ENCODE measurements around the gene COL5A1.

Gene COL5A1

DNA sequence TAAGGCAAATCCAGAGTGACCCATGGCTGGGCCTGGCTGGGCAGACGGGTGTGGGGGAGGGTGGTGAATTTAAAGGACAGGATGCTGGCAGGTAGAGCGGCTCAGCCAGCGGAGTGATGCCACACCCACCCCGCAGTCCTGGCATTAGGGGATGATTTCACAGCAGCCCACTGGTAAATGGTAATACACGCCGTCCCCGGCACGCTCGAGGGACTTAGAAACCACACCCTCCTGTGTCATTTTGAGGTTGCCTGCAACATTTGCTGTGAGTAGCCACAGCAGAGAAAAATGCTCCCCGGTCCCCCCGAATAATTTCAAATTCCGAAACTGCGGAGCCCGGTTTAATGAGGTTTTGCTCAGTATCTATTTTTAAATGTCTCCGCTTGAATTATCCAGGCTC, 167.7 kb downstream of the COL5A1 start:
- Histone ChIP-seq H3K4me3 (ENCODE audit: low read length) (no peak overlapping the region), H3K9me3 (ENCODE audit: control insufficient read depth, low read length) (no peaks in the 10 kb centered on the region), H3K4me1 (ENCODE audit: control insufficient read depth, insufficient read depth, low read length) (no peaks in the 10 kb centered on the region), H3K36me3 (ENCODE audit: control insufficient read depth, insufficient read depth, low read length) (no peaks in the 10 kb centered on the region), H3K9ac (ENCODE audit: low read length) (no peak overlapping the region), H3K27me3 (ENCODE audit: control insufficient read depth, insufficient read depth, low read length) (no peaks in the 10 kb centered on the region)

DNA sequence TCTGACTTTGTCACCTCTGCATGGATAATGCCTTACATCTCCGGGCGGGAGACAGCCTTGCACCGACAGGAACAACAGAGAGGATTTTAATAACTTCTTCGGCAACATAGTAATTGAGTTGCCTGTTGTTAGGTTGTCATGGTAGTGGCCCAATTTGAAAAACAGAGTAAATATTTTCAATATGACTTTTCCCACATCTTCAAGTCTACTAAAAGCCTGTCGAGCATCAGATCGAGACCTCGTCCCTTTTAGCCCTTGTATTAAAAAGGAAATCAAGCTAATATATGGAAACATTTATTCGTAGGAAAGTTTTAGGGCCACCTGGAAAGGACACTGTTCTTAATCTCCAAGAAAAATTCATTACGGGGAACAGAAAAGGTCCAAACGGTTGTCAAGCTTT, 168.2 kb downstream of the COL5A1 start:
- H3K4me1 ChIP-seq (ENCODE audit: control insufficient read depth, insufficient read depth, low read length): no peaks in the 10 kb centered on the region
- H3K9me3 ChIP-seq (ENCODE audit: control insufficient read depth, low read length): no peaks in the 10 kb centered on the region
- H3K36me3 ChIP-seq (ENCODE audit: control insufficient read depth, insufficient read depth, low read length): no peaks in the 10 kb centered on the region
- H3K27me3 ChIP-seq (ENCODE audit: control insufficient read depth, insufficient read depth, low read length): no peaks in the 10 kb centered on the region
- no peak overlapping the region for H3K9ac ChIP-seq (ENCODE audit: low read length)
- H3K4me3 ChIP-seq (ENCODE audit: low read length): no peak overlapping the region

- no peaks in the 10 kb centered on the region for H3K36me3 ChIP-seq (ENCODE audit: control insufficient read depth, insufficient read depth, low read length)
- no peaks in the 10 kb centered on the region for H3K27me3 ChIP-seq (ENCODE audit: control insufficient read depth, insufficient read depth, low read length)
- no peak overlapping the region for H3K4me3 ChIP-seq (ENCODE audit: low read length)
- no peaks in the 10 kb centered on the region for H3K9me3 ChIP-seq (ENCODE audit: control insufficient read depth, low read length)
- no peak overlapping the region for H3K9ac ChIP-seq (ENCODE audit: low read length)
- H3K4me1 ChIP-seq (ENCODE audit: control insufficient read depth, insufficient read depth, low read length): no peaks in the 10 kb centered on the region
Observed at GRCh38 chr9:134811079-134811672, 169.6 kb downstream of the COL5A1 start.

DNA sequence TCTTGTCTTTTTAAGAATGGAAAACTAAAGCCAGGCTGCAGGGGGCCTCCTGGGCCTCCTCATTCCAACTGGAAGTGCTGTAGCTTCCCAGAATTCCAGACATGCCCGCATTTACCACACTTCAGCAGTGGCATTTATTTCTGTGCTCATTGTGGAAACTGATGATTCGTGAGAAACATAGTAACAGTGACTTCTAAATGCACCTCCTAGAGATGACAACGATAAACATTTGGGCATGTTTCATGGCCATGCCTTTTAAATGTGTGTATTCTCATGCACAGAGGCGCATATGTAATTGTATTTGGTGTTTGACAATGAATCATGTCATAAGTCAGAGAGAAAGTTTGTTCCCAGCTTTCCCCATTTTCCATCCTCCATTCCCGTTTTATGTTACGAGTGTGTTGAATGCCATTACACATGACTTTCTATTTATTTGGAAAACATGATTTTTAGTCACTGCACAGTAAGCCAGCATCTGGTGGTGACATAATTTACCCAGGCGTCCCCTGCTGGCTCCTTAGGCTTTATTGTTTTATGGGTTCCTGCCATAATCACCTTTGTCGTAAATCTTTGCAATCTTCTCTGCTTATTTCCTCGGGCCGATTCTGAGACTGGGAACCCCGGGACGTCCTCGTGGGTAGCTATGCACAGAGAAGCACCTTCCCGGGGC, 170.2 kb downstream of the COL5A1 start:
- H3K36me3 ChIP-seq (ENCODE audit: control insufficient read depth, insufficient read depth, low read length): no peaks in the 10 kb centered on the region
- H3K27me3 ChIP-seq (ENCODE audit: control insufficient read depth, insufficient read depth, low read length): no peaks in the 10 kb centered on the region
- H3K4me1 ChIP-seq (ENCODE audit: control insufficient read depth, insufficient read depth, low read length): no peaks in the 10 kb centered on the region
- no peak overlapping the region for H3K4me3 ChIP-seq (ENCODE audit: low read length)
- H3K9ac ChIP-seq (ENCODE audit: low read length): no peak overlapping the region
- H3K9me3 ChIP-seq (ENCODE audit: control insufficient read depth, low read length): no peaks in the 10 kb centered on the region

DNA sequence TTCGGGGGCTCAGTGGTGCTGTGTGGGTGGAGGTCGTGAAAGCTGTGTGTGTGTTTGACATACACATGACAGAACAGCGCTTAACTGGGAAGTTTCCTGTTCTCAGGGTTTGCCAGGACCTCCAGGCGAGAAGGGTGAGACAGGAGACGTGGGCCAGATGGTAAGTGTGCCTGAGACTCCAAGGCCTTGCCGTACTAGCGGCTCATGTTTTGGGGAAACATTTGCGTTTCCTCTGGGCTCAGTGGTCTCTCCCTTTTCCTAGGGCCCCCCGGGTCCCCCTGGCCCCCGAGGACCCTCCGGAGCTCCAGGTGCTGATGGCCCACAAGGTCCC, 170.7 kb downstream of the COL5A1 start:
- Histone ChIP-seq H3K4me3 (ENCODE audit: low read length) (no peak overlapping the region), H3K9me3 (ENCODE audit: control insufficient read depth, low read length) (no peaks in the 10 kb centered on the region), H3K27me3 (ENCODE audit: control insufficient read depth, insufficient read depth, low read length) (no peaks in the 10 kb centered on the region), H3K4me1 (ENCODE audit: control insufficient read depth, insufficient read depth, low read length) (no peaks in the 10 kb centered on the region), H3K36me3 (ENCODE audit: control insufficient read depth, insufficient read depth, low read length) (no peaks in the 10 kb centered on the region), H3K9ac (ENCODE audit: low read length) (no peak overlapping the region)

GRCh38 chr9:134813841-134814240, 172.2 kb downstream of the COL5A1 start:
- no peaks in the 10 kb centered on the region for H3K9me3 ChIP-seq (ENCODE audit: control insufficient read depth, low read length)
- H3K4me1 ChIP-seq (ENCODE audit: control insufficient read depth, insufficient read depth, low read length): no peaks in the 10 kb centered on the region
- no peaks in the 10 kb centered on the region for H3K27me3 ChIP-seq (ENCODE audit: control insufficient read depth, insufficient read depth, low read length)
- no peak overlapping the region for H3K9ac ChIP-seq (ENCODE audit: low read length)
- H3K4me3 ChIP-seq (ENCODE audit: low read length): no peak overlapping the region
- H3K36me3 ChIP-seq (ENCODE audit: control insufficient read depth, insufficient read depth, low read length): no peaks in the 10 kb centered on the region

- no peak overlapping the region for H3K9ac ChIP-seq (ENCODE audit: low read length)
- H3K36me3 ChIP-seq (ENCODE audit: control insufficient read depth, insufficient read depth, low read length): no peaks in the 10 kb centered on the region
- no peaks in the 10 kb centered on the region for H3K27me3 ChIP-seq (ENCODE audit: control insufficient read depth, insufficient read depth, low read length)
- H3K9me3 ChIP-seq (ENCODE audit: control insufficient read depth, low read length): no peaks in the 10 kb centered on the region
- no peak overlapping the region for H3K4me3 ChIP-seq (ENCODE audit: low read length)
- H3K4me1 ChIP-seq (ENCODE audit: control insufficient read depth, insufficient read depth, low read length): no peaks in the 10 kb centered on the region
Observed at GRCh38 chr9:134814598-134815215, 173.1 kb downstream of the COL5A1 start.

DNA sequence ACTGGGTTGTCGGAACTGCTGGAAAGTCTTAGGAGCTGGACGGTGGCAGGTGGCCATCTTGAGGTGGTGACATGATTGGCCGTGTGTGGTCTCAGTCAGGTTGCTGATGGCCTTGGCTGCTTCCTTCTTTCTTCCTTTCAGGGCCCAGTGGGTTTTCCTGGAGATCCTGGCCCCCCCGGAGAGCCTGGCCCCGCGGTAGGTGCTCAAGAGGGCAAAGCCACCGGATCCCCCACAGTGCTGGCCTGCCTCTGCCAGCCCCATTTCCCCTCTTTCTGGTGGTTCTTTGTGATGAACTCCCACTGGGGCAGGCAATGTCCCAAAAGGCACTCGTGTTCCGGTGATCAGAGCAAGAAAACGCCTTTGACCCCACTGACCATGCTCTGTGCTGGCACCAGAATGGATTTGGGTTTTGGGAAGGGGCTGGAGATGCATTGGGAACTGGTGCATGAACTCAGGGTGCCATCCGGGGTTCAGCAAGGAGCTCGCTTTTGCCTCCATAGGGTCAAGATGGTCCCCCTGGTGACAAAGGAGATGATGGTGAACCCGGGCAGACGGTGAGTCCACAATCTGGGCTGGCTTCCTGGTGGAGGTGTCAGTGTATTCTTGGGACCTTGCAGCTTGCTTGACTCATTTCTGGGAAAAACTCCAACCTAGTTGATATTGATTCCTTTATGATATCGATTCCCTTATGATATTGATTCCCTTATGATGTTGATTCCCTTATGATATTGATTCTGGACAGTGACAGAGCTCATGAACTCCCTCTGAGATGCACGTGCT, 174.0 kb downstream of the COL5A1 start:
- Histone ChIP-seq H3K36me3 (ENCODE audit: control insufficient read depth, insufficient read depth, low read length) (no peaks in the 10 kb centered on the region), H3K9ac (ENCODE audit: low read length) (no peak overlapping the region), H3K4me3 (ENCODE audit: low read length) (no peak overlapping the region), H3K9me3 (ENCODE audit: control insufficient read depth, low read length) (no peaks in the 10 kb centered on the region), H3K4me1 (ENCODE audit: control insufficient read depth, insufficient read depth, low read length) (no peaks in the 10 kb centered on the region), H3K27me3 (ENCODE audit: control insufficient read depth, insufficient read depth, low read length) (no peaks in the 10 kb centered on the region)

DNA sequence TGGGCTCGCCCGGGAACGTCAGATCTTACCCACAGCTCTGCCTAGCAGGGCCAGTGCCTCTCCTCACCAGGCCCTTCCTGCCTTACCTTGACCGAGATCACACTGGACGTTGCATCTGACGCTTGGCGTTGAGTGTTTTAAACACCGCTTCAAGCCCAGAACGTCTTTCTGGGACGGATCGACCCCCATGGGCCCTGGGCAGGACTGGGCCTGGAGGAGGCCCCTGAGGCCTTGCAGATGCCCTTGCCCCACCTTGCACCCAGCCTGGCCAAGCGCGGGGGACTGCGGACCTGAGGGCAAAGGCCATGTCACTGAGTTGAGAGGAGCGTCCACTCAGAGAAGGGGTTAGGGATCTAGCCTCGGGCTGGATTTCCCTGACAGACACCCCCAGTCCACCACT, 174.7 kb downstream of the COL5A1 start:
- no peaks in the 10 kb centered on the region for H3K9me3 ChIP-seq (ENCODE audit: control insufficient read depth, low read length)
- H3K27me3 ChIP-seq (ENCODE audit: control insufficient read depth, insufficient read depth, low read length): no peaks in the 10 kb centered on the region
- H3K36me3 ChIP-seq (ENCODE audit: control insufficient read depth, insufficient read depth, low read length): no peaks in the 10 kb centered on the region
- no peak overlapping the region for H3K9ac ChIP-seq (ENCODE audit: low read length)
- no peaks in the 10 kb centered on the region for H3K4me1 ChIP-seq (ENCODE audit: control insufficient read depth, insufficient read depth, low read length)
- H3K4me3 ChIP-seq (ENCODE audit: low read length): no peak overlapping the region

GRCh38 chr9:134818000-134818568, 176.5 kb downstream of the COL5A1 start:
- no peaks in the 10 kb centered on the region for H3K4me1 ChIP-seq (ENCODE audit: control insufficient read depth, insufficient read depth, low read length)
- no peak overlapping the region for H3K9ac ChIP-seq (ENCODE audit: low read length)
- H3K27me3 ChIP-seq (ENCODE audit: control insufficient read depth, insufficient read depth, low read length): no peaks in the 10 kb centered on the region
- H3K36me3 ChIP-seq (ENCODE audit: control insufficient read depth, insufficient read depth, low read length): no peaks in the 10 kb centered on the region
- H3K4me3 ChIP-seq (ENCODE audit: low read length): no peak overlapping the region
- no peaks in the 10 kb centered on the region for H3K9me3 ChIP-seq (ENCODE audit: control insufficient read depth, low read length)

- Histone ChIP-seq H3K36me3 (ENCODE audit: control insufficient read depth, insufficient read depth, low read length) (no peaks in the 10 kb centered on the region), H3K27me3 (ENCODE audit: control insufficient read depth, insufficient read depth, low read length) (no peaks in the 10 kb centered on the region), H3K4me1 (ENCODE audit: control insufficient read depth, insufficient read depth, low read length) (no peaks in the 10 kb centered on the region), H3K9me3 (ENCODE audit: control insufficient read depth, low read length) (no peaks in the 10 kb centered on the region), H3K9ac (ENCODE audit: low read length) (no peak overlapping the region), H3K4me3 (ENCODE audit: low read length) (no peak overlapping the region)
Observed at GRCh38 chr9:134818591-134818990, 177.0 kb downstream of the COL5A1 start.

- Histone ChIP-seq H3K4me1 (ENCODE audit: control insufficient read depth, insufficient read depth, low read length) (no peaks in the 10 kb centered on the region), H3K4me3 (ENCODE audit: low read length) (no peak overlapping the region), H3K9ac (ENCODE audit: low read length) (no peak overlapping the region), H3K9me3 (ENCODE audit: control insufficient read depth, low read length) (no peaks in the 10 kb centered on the region), H3K36me3 (ENCODE audit: control insufficient read depth, insufficient read depth, low read length) (no peaks in the 10 kb centered on the region), H3K27me3 (ENCODE audit: control insufficient read depth, insufficient read depth, low read length) (no peaks in the 10 kb centered on the region)
Observed at GRCh38 chr9:134820901-134821300, 179.3 kb downstream of the COL5A1 start.

All from mucosa of stomach (tissue), 1 donor.